NOMO-1 treated with dmso at 0.1 percent for 144 hours (cell line): ENCODE measurements around the gene ZNF778.

Experiments used
- DNase-seq: peaks from one replicate; lab custom pipeline; 2025; ENCODE audit not compliant: unreplicated experiment; lab: John Stamatoyannopoulos, UW

Gene ZNF778

DNA sequence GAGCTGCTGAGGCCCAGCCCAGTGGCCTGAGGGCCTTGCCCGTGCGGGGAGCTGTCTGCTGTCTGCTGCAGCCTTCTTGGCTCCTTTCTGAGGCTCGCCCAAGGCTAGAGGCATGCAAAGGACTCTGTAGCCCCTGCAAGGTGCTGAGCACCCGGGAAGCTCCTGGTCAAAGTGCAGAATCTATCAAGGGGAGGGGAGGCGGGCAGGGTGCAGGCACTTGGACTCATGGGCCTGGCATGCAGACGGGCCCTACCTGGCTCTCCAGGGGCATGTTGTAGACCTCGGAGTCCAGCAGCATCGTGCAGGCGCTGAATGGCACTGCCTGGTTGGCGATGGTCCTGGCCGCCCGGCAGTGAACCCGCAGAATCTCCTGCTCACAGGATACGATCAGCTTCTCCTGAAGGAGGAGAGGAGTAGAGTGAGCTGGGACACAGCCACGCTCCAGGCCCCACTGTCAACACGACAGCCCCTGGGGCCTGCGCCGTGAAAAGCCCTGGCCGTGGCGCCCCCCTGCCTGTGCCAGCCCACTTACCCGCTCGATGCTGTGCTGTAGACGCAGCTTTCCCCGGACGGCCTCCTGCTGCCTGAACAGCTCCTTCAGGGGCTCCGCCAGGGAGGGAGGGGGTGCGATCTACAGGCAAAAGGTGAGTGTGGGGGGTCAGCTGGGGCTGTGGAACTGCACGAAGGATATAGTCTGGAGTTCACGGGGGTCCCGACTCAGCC, 57.2 kb downstream of the ZNF778 start:
- DNase-seq = no peak

DNA sequence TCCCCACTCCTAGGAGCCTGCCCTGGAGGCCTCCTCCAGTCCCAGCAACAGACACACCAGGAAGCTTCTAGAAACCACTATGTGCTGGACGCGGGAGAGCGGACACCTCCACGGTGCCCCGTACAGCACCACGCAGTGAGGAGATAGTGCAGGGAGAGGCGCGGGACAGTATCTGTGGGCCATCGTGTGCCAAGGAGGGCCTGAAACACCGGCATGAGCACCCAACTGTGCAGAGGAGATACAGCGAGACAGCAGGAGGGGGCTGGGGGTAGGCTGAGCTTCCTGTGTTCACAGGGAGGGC, 57.7 kb downstream of the ZNF778 start:
- no peak for DNase-seq

DNA sequence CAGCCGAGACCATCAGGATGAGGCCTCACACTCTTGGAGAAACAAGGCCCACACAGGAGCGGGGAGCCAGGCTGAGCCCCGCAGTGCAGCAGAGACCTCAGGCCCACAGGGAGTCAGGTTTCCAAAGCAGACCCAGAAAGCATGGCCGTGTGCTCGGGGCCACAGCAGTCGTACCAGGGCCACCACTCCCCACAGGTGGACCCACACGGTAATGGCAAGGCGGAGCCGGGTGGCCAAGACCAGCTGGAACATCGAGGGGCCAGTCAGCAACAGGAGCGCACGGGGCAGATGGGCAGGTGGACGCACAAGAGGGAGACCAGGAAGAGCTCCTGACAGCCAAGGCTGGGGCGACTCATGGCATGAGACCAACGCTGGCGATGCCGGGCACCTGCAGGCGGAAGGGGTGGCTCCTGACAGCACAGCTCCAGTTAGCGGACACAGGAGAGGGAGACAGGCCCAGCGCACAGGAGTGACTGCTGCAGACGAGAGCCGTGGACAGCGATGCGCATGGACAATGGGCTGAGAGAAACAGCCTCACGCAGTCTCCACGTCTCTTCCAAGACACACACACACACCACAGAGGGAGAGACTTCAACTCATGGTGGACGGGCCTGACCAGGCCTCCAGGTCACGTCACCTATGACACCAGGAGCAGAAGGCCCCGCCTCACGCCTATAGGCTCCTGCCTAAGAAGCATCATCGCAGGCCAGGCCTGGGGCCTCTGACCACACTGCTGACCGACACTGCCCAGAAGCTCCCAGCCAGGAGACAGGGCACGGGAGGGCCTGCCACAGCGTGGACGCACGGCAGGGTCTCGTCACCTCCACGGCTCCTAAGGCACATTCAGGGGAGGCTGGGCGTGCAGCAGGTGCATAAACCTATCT, 58.6 kb downstream of the ZNF778 start:
- DNase-seq = no peak

DNA sequence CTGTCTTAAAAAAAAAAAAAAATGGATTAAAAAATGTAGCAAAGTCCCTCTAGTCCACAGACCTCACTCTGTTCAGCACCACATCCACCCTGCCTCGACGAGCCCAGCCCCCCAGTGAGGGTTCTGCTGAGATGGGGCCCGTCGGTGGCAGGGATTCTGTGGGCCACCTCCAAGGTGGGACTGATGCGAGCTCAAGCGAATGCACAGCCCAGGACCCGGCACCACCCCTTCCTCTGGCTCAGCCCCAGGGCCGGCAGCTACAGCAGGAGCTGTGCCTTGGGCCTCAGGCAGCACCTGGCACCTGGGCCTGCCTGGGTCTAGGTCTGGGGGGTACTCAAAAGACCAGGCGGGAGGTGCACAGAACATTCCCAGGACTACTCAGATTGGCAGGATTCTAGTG, 59.5 kb downstream of the ZNF778 start:
- no peak for DNase-seq

GRCh38 chr16:89277641-89278341, 60.3 kb downstream of the ZNF778 start:
- DNase-seq = no peak

GRCh38 chr16:89278441-89279240, 61.1 kb downstream of the ZNF778 start:
- DNase-seq = no peak

GRCh38 chr16:89279666-89280481, 62.4 kb downstream of the ZNF778 start:
- DNase-seq = no peak

- DNase-seq = no peak
Measured at GRCh38 chr16:89280546-89281188, 63.2 kb downstream of the ZNF778 start.

- no peak for DNase-seq
Measured at GRCh38 chr16:89281189-89281577, 63.7 kb downstream of the ZNF778 start.

DNA sequence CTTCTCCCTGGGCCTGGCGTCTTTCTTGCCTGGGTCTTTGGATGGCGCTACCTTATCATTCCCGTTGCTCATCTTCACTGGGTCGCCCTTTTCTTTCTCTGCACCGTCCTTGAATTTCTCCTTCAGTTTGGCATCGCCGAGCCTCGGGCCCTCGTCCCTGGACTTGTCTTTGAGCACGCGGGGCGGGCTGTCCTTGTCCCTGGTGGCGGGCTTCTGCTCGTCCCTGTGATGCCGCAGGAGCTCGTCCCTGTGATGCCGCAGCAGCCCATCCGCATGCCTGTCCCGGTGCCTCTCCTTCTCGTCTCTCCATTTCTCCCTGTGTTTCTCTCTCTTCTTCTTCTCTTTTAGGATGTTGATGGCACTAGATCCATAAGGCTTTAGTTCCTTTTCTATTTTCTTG, 64.3 kb downstream of the ZNF778 start:
- DNase-seq = no peak

GRCh38 chr16:89282523-89282922, 65.0 kb downstream of the ZNF778 start:
- DNase-seq = no peak

GRCh38 chr16:89283449-89283848, 65.9 kb downstream of the ZNF778 start:
- no peak for DNase-seq

DNA sequence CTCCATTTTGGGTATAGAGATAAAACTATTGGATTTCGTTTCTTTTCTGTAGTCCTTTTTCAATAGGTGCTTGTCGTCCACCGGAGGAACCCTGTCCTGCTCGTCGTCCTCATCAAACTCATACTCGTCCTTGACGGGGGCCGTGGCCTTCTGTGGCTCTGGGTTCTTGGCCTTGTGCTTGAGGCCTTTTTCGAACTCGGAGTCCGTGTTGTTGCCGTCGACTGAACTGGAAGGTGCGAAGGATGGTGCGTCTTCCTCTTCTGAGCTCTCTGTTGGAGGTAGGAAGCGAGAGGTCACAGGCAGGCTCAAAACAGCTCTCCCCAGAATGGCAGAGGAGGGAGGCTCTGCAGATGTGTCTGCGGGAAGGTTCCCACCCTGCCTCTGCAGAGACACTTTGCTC, 67.9 kb downstream of the ZNF778 start:
- no peak for DNase-seq

GRCh38 chr16:89286096-89286495, 68.6 kb downstream of the ZNF778 start:
- DNase-seq = no peak
